Sigmoid colon (tissue), 4 donors: ENCODE data around the gene OR8U1.

Experiments
- EP300 ChIP-seq, 4 donors: sonication (generic); formaldehyde crosslinking; IDR thresholded peaks; one replicate each; pipeline ENCODE4 v1.6.1; 2017; ENCODE audit warnings: antibody characterized with exemption in 4 of 4
- POLR2A ChIP-seq, 2 donors: fragments of 450-650 bp; IDR thresholded peaks; one replicate each; pipeline ENCODE4 v1.6.1; 2016; ENCODE audit warnings: antibody characterized with exemption in 2 of 2, mild to moderate bottlenecking in 2 of 2, moderate library complexity in 2 of 2
- POLR2AphosphoS5 ChIP-seq, 4 donors: sonication (generic); formaldehyde crosslinking; IDR thresholded peaks; one replicate each; pipeline ENCODE4 v1.6.1; 2017; ENCODE audit warnings: antibody characterized with exemption in 4 of 4
- TF ChIP-seq, protein P1 (sequence below), 4 experiments: fragments of 450-650 bp in 3 of 4; fragments of 200-600 bp in 1 of 4; IDR thresholded peaks; one replicate each; pipeline ENCODE4 v1.5.1; 2016 to 2019; ENCODE audit warnings: antibody characterized with exemption in 4 of 4, mild to moderate bottlenecking in 3 of 4, moderate library complexity in 2 of 4

DNA sequence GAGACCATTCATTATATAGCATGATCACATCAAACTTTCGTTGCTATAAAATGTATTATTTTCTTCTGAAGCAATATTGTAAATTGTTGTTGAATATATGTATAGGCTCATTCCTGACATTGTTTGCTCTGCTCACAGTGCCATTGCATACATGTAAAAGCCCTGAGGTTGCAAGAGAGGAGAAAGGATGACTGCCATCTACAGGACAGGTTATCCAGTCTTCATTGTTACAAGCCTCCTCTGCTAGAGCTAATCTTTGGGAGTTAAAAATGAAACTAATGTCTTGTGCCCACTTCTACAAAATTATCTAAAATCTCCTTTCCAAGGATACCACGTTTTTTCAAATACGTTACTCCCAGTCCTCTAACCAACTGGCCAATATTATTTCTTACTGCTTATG lies 20.6 kb downstream of the OR8U1 start:
- TF ChIP-seq, protein P1, sequence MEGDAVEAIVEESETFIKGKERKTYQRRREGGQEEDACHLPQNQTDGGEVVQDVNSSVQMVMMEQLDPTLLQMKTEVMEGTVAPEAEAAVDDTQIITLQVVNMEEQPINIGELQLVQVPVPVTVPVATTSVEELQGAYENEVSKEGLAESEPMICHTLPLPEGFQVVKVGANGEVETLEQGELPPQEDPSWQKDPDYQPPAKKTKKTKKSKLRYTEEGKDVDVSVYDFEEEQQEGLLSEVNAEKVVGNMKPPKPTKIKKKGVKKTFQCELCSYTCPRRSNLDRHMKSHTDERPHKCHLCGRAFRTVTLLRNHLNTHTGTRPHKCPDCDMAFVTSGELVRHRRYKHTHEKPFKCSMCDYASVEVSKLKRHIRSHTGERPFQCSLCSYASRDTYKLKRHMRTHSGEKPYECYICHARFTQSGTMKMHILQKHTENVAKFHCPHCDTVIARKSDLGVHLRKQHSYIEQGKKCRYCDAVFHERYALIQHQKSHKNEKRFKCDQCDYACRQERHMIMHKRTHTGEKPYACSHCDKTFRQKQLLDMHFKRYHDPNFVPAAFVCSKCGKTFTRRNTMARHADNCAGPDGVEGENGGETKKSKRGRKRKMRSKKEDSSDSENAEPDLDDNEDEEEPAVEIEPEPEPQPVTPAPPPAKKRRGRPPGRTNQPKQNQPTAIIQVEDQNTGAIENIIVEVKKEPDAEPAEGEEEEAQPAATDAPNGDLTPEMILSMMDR (IDR thresholded peaks at IDR 0.05) = no peak
- TF ChIP-seq POLR2AphosphoS5 (IDR thresholded peaks at IDR 0.05) (no peak), EP300 (IDR thresholded peaks at IDR 0.05) (no peak), POLR2A (IDR thresholded peaks at IDR 0.05) (no peak)
